HepG2 (cell line): ENCODE results near the gene PFDN1. TPM values are rescaled to one million over a fixed set of nuclear protein-coding genes. Genes with fewer than 3 reads are reported as not detected.

Experiments
- ATAC-seq: fragments of 200-7000 bp; cut with Tn5 transposase; 3 replicates; pipeline ENCODE4 v1.9.1; 2020; ENCODE audit warnings: mild to moderate bottlenecking, moderate library complexity
- BruUV-seq: library from RNA; stranded (reverse); fragments of 400-500 nt; replicated peaks from 2 replicates; lab custom pipeline; 2021; lab: Mats Ljungman, UMichigan
- CTCF ChIA-PET: fragments of 300-600 bp; formaldehyde crosslinking; extraction: SDS; loops from one replicate; lab custom pipeline; 2021; ENCODE audit warnings: low total read pairs, inconsistent platforms, low intra/inter-chr PET ratio; lab: Yijun Ruan, JAX
- POLR2A ChIA-PET: fragments of 350-600 bp; sonication (Branson Sonifier 250); formaldehyde crosslinking; loops from one replicate; lab custom pipeline; 2020; ENCODE audit warnings: antibody characterized with exemption, inconsistent platforms; lab: Yijun Ruan, JAX
- DNase-seq: peaks from one replicate; pipeline ENCODE4 v3.0.0-alpha.2; 2015; ENCODE audit warnings: low spot score
- FAIRE-seq: peaks from 3 replicates; lab custom pipeline; 2011; peaks lifted over from hg19 to GRCh38; lab: Jason Lieb, UNC
- H2AFZ ChIP-seq: one replicate; pipeline ENCODE4 v1.6.1; 2011; ENCODE audit warnings: low read length, inconsistent platforms
- H3K27ac ChIP-seq: fragments of 300-600 bp; 3 replicates; pipeline ENCODE4 v1.8.0; 2011; ENCODE audit warnings: mixed run types, mild to moderate bottlenecking, mixed read lengths, low read length, inconsistent platforms; ENCODE audit not compliant: insufficient read depth; ENCODE audit errors: extremely low read length
- H3K27me3 ChIP-seq, 2 experiments: fragments of 200-600 bp in 1 of 2; 2 replicates in 1 of 2; 3 replicates in 1 of 2; pipeline versions ENCODE4 v1.6.0 to v1.8.0; 2011; ENCODE audit warnings: low read length in 2 of 2, mild to moderate bottlenecking in 2 of 2, moderate library complexity in 2 of 2, inconsistent platforms in 1 of 2; ENCODE audit not compliant: insufficient read depth in 2 of 2, control insufficient read depth in 1 of 2
- H3K36me3 ChIP-seq, 2 experiments: fragments of 200-600 bp in 1 of 2; replicated peaks in 1 of 2; 2 replicates in 1 of 2; 3 replicates in 1 of 2; pipeline versions ENCODE4 v1.5.1 to v1.8.0; 2011; ENCODE audit warnings: low read length in 2 of 2, inconsistent platforms in 1 of 2; ENCODE audit not compliant: insufficient read depth in 2 of 2, control insufficient read depth in 1 of 2
- H3K4me1 ChIP-seq: 2 replicates; pipeline ENCODE4 v1.5.1; 2012; ENCODE audit warnings: low read length, inconsistent platforms; ENCODE audit not compliant: insufficient read depth
- H3K4me2 ChIP-seq: 2 replicates; pipeline ENCODE4 v1.6.0; 2011; ENCODE audit warnings: low read depth, low read length, inconsistent platforms
- H3K4me3 ChIP-seq, 3 experiments: fragments of 200-600 bp in 1 of 3; sonication (generic), shearing (Covaris generic) in 1 of 3; replicated peaks in 1 of 3; 2 replicates each; pipeline ENCODE4 v1.5.1; 2011 to 2016; ENCODE audit warnings: low read length in 3 of 3, inconsistent platforms in 2 of 3, low read depth in 2 of 3, mild to moderate bottlenecking in 2 of 3, control low read depth in 1 of 3, mixed read lengths in 1 of 3; ENCODE audit not compliant: insufficient read depth in 1 of 3
- H3K79me2 ChIP-seq: one replicate; pipeline ENCODE4 v1.6.1; 2011; ENCODE audit warnings: low read length, inconsistent platforms; ENCODE audit not compliant: insufficient read depth
- H3K9ac ChIP-seq: 2 replicates; pipeline ENCODE4 v1.6.0; 2011; ENCODE audit warnings: mild to moderate bottlenecking, low read depth, low read length, inconsistent platforms; ENCODE audit not compliant: insufficient read depth
- H3K9me3 ChIP-seq: 2 replicates; pipeline ENCODE4 v1.5.1; 2012; ENCODE audit warnings: mild to moderate bottlenecking, low read length
- H4K20me1 ChIP-seq: 2 replicates; pipeline ENCODE4 v1.6.0; 2011; ENCODE audit warnings: inconsistent platforms, mild to moderate bottlenecking, low read length, moderate library complexity; ENCODE audit not compliant: insufficient read depth
- ERF ChIP-seq: IDR thresholded peaks from 2 replicates; pipeline ENCODE4 v1.6.1; 2018; ENCODE audit warnings: missing biosample characterization, missing genetic modification reagents
- HNRNPK ChIP-seq: fragments of 200-400 bp; formaldehyde crosslinking; IDR thresholded peaks from 2 replicates; pipeline ENCODE4 v1.6.1; 2018; ENCODE audit warnings: low read length, low read depth, moderate library complexity, mild to moderate bottlenecking; ENCODE audit not compliant: poor library complexity, severe bottlenecking
- KLF9 ChIP-seq: IDR thresholded peaks from 2 replicates; pipeline ENCODE4 v1.6.1; 2016; ENCODE audit warnings: low read depth
- MYC ChIP-seq: sonication (generic); formaldehyde crosslinking; IDR thresholded peaks from 2 replicates; pipeline ENCODE4 v1.9.0; 2021; ENCODE audit warnings: missing genetic modification reagents, borderline replicate concordance
- RAD21 ChIP-seq: fragments of 450-650 bp; formaldehyde crosslinking; IDR thresholded peaks from 2 replicates; pipeline ENCODE4 v1.5.0; 2020; ENCODE audit warnings: mild to moderate bottlenecking
- RBM39 ChIP-seq: fragments of 200-400 bp; formaldehyde crosslinking; IDR thresholded peaks from one replicate; pipeline ENCODE4 v1.6.1; 2018; ENCODE audit warnings: antibody characterized with exemption, mild to moderate bottlenecking, low read depth, low read length; ENCODE audit not compliant: poor library complexity, severe bottlenecking
- ZMYM4 ChIP-seq: sonication (generic); formaldehyde crosslinking; IDR thresholded peaks from 2 replicates; pipeline ENCODE4 v1.8.1; 2023; ENCODE audit warnings: mild to moderate bottlenecking, missing genetic modification reagents
- ZNF451 ChIP-seq: sonication (generic); formaldehyde crosslinking; IDR thresholded peaks from 2 replicates; pipeline ENCODE4 v1.5.0; 2020; ENCODE audit warnings: mild to moderate bottlenecking, missing genetic modification reagents
- WGBS: methylation state at CpG from one replicate; pipeline ENCODE4 v1.1.6; 2017; ENCODE audit warnings: low lambda C conversion rate; 5-methylcytosine and 5-hydroxymethylcytosine counted together
- in situ Hi-C: cut with HindIII; loops from 2 replicates; pipeline ENCODE4 v1.10.0; 2017; ENCODE audit warnings: low pct_unique_long_range_greater_than_20kb; ENCODE audit not compliant: extremely low pct_ligation_motif_present
- intact Hi-C: fragments of 100-400 bp; cut with micrococcal nuclease; formaldehyde crosslinking; loops from one replicate; pipeline ENCODE4 v1.10.0; 2022; ENCODE audit not compliant: unreplicated experiment
- polyA plus RNA-seq, 8 experiments: library from polyadenylated mRNA; depleted of rRNA in 3 of 8; stranded (reverse) in 7 of 8; unstranded in 1 of 8; fragments of >200 nt; fragmentation: Illumina TruSeq in 4 of 8; extraction: Trizol in 4 of 8; gene quantifications; 2 replicates each; pipeline versions ENCODE4 v1.2.1 to v1.2.3, GENCODE V29; 2011 to 2016; ENCODE audit warnings: low read depth in 4 of 8, missing spikeins in 1 of 8, mixed read lengths in 1 of 8; ENCODE audit not compliant: insufficient read depth in 1 of 8
- total RNA-seq, 5 experiments: library from RNA; depleted of rRNA; stranded (reverse); fragments of >200 nt; fragmentation: Illumina TruSeq; extraction: Trizol; gene quantifications; 2 replicates each; pipeline ENCODE4 v1.2.3, GENCODE V29; 2016; ENCODE audit warnings: low read depth in 1 of 5
- TF ChIP-seq, protein P1 (sequence below): sonication (generic); formaldehyde crosslinking; IDR thresholded peaks from 2 replicates; pipeline ENCODE4 v1.8.1; 2022; ENCODE audit warnings: low read depth, mild to moderate bottlenecking, missing genetic modification reagents
- TF ChIP-seq, protein P2 (sequence below): sonication (generic); formaldehyde crosslinking; IDR thresholded peaks from 2 replicates; pipeline ENCODE4 v1.8.1; 2023; ENCODE audit warnings: mild to moderate bottlenecking, missing genetic modification reagents
- TF ChIP-seq, protein P3 (sequence below): sonication (generic); formaldehyde crosslinking; IDR thresholded peaks from 2 replicates; pipeline ENCODE4 v1.5.0; 2020; ENCODE audit warnings: missing genetic modification reagents, mild to moderate bottlenecking, borderline replicate concordance
- TF ChIP-seq, protein P4 (sequence below): IDR thresholded peaks from 2 replicates; pipeline ENCODE4 v1.6.1; 2016; ENCODE audit warnings: mild to moderate bottlenecking, missing biosample characterization, missing genetic modification reagents
- TF ChIP-seq, protein P5 (sequence below): sonication (generic); formaldehyde crosslinking; IDR thresholded peaks from 2 replicates; pipeline ENCODE4 v1.4.0; 2020; ENCODE audit warnings: missing genetic modification reagents, borderline replicate concordance

The PFDN1 gene
- total and polyA plus RNA-seq, 2 of the 13 experiments (the other 11 are each of a cell fraction or from before 2014, with no cell fraction given), result 67.2 to 70.8 TPM

DNA sequence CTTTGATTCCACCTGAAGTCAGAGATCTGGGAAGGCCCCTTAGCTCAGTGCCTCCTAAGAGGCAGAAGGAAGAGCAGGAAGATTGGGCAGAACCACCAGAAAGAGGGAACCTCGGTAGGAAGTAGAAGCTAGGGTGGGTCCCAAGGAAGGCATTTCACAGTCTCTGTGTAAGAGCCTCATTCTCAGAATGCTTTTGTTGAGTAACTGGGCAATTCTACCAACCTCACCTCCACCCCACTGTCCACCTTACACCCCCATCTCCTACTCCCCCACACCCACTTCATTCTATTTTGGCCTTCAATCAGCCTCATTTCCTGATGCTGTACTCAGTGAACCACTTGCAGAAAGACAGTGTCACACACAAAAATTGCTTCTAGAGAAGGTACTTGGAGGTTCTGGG is 40.0 kb upstream of the PFDN1 start:
- CTCF ChIA-PET, result no interaction called here
- Histone ChIP-seq H3K4me2 (no peak overlapping the region), H3K4me3 (no peak overlapping the region), H4K20me1 (no peaks in the 10 kb centered on the region), H2AFZ (no peak overlapping the region), H3K9me3 (no peaks in the 10 kb centered on the region), H3K9ac (no peak overlapping the region), H3K27ac (no peak overlapping the region), H3K27me3 (0 out of 5 replicates have a peak, but pooled peaks cover 0 to 1% of the 10 kb centered on the region in 2 experiments), H3K4me1 (peaks cover 32% of the 10 kb centered on the region), H3K36me3 (peaks cover 0 to 3% of the 10 kb centered on the region in 2 experiments; a peak in 4 of 5 replicates), H3K79me2 (no peaks in the 10 kb centered on the region)
- intact Hi-C loops, result no loop called here
- BruUV-seq, result no TSS peak
- no peak for FAIRE-seq
- WGBS, result 63% methylated on average over 1 of the region's 1 CpG
- in situ Hi-C loops, result no loop called here
- ATAC-seq, result no peak
- POLR2A ChIA-PET, result no interaction called here
- DNase-seq, result no peak
- TF ChIP-seq, protein P1, sequence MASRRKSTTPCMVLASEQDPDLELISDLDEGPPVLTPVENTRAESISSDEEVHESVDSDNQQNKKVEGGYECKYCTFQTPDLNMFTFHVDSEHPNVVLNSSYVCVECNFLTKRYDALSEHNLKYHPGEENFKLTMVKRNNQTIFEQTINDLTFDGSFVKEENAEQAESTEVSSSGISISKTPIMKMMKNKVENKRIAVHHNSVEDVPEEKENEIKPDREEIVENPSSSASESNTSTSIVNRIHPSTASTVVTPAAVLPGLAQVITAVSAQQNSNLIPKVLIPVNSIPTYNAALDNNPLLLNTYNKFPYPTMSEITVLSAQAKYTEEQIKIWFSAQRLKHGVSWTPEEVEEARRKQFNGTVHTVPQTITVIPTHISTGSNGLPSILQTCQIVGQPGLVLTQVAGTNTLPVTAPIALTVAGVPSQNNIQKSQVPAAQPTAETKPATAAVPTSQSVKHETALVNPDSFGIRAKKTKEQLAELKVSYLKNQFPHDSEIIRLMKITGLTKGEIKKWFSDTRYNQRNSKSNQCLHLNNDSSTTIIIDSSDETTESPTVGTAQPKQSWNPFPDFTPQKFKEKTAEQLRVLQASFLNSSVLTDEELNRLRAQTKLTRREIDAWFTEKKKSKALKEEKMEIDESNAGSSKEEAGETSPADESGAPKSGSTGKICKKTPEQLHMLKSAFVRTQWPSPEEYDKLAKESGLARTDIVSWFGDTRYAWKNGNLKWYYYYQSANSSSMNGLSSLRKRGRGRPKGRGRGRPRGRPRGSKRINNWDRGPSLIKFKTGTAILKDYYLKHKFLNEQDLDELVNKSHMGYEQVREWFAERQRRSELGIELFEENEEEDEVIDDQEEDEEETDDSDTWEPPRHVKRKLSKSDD (CRISPR knock-in tag), result no peak
- TF ChIP-seq, protein P2, sequence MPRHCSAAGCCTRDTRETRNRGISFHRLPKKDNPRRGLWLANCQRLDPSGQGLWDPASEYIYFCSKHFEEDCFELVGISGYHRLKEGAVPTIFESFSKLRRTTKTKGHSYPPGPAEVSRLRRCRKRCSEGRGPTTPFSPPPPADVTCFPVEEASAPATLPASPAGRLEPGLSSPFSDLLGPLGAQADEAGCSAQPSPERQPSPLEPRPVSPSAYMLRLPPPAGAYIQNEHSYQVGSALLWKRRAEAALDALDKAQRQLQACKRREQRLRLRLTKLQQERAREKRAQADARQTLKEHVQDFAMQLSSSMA (CRISPR knock-in tag), result no peak
- TF ChIP-seq, protein P3, sequence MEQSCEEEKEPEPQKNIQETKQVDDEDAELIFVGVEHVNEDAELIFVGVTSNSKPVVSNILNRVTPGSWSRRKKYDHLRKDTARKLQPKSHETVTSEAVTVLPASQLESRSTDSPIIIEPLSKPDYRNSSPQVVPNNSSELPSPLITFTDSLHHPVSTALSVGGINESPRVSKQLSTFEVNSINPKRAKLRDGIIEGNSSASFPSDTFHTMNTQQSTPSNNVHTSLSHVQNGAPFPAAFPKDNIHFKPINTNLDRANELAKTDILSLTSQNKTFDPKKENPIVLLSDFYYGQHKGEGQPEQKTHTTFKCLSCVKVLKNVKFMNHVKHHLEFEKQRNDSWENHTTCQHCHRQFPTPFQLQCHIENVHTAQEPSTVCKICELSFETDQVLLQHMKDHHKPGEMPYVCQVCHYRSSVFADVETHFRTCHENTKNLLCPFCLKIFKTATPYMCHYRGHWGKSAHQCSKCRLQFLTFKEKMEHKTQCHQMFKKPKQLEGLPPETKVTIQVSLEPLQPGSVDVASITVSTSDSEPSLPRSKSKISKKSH (CRISPR knock-in tag), result no peak
- TF ChIP-seq HNRNPK (no peak), MYC (CRISPR knock-in tag) (no peak), ZNF451 (no peak), RBM39 (no peak), ZMYM4 (no peak), ERF (CRISPR knock-in tag) (no peak), KLF9 (CRISPR knock-in tag) (no peak), RAD21 (CRISPR knock-in tag) (no peak)
- TF ChIP-seq, protein P4, sequence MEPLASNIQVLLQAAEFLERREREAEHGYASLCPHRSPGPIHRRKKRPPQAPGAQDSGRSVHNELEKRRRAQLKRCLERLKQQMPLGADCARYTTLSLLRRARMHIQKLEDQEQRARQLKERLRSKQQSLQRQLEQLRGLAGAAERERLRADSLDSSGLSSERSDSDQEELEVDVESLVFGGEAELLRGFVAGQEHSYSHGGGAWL (CRISPR knock-in tag), result no peak
- TF ChIP-seq, protein P5, sequence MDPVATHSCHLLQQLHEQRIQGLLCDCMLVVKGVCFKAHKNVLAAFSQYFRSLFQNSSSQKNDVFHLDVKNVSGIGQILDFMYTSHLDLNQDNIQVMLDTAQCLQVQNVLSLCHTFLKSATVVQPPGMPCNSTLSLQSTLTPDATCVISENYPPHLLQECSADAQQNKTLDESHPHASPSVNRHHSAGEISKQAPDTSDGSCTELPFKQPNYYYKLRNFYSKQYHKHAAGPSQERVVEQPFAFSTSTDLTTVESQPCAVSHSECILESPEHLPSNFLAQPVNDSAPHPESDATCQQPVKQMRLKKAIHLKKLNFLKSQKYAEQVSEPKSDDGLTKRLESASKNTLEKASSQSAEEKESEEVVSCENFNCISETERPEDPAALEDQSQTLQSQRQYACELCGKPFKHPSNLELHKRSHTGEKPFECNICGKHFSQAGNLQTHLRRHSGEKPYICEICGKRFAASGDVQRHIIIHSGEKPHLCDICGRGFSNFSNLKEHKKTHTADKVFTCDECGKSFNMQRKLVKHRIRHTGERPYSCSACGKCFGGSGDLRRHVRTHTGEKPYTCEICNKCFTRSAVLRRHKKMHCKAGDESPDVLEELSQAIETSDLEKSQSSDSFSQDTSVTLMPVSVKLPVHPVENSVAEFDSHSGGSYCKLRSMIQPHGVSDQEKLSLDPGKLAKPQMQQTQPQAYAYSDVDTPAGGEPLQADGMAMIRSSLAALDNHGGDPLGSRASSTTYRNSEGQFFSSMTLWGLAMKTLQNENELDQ (CRISPR knock-in tag), result no peak
